Stomach (tissue), 4 donors: ENCODE measurements around the gene TCF7.

Experiments
- CTCF ChIP-seq, 7 experiments: fragments of 450-650 bp in 4 of 7; fragments of 200-600 bp in 3 of 7; sonication (generic) in 3 of 7; IDR thresholded peaks; one replicate each; pipeline ENCODE4 v1.5.1; 2016 to 2019; ENCODE audit warnings: antibody characterized with exemption in 7 of 7, control low read depth in 2 of 7, mild to moderate bottlenecking in 1 of 7
- POLR2A ChIP-seq, 4 donors: fragments of 450-650 bp; IDR thresholded peaks; one replicate each; pipeline ENCODE4 v1.6.1; 2016; ENCODE audit warnings: antibody characterized with exemption in 4 of 4, control low read depth in 2 of 4, mild to moderate bottlenecking in 1 of 4, moderate library complexity in 1 of 4
- POLR2AphosphoS5 ChIP-seq, 3 donors: sonication (generic); formaldehyde crosslinking; IDR thresholded peaks; one replicate each; pipeline ENCODE4 v1.6.1; 2016; ENCODE audit warnings: antibody characterized with exemption in 3 of 3

GRCh38 chr5:134112726-134113362, 1.6 kb upstream of the TCF7 start:
- TF ChIP-seq CTCF (IDR thresholded peaks at IDR 0.05), result no peak
- TF ChIP-seq POLR2AphosphoS5 (IDR thresholded peaks at IDR 0.05), result no peak
- TF ChIP-seq POLR2A (IDR thresholded peaks at IDR 0.05), result no peak
